ENCODE results near the gene HNRNPUL2.

GRCh38 chr11:62712276-62712812 is 14.9 kb downstream of the HNRNPUL2 start:
- TF ChIP-seq CTCF (IDR thresholded peaks at IDR 0.05) (no peak), POLR2A (IDR thresholded peaks at IDR 0.05) (no peak)

Measured in testis (tissue), 2 donors.